GM23338 (cell line): Measurements from ENCODE around the gene AMPD2.

Source experiments
- CTCF ChIP-seq, 2 experiments: fragments of 200-600 bp in 1 of 2; sonication (generic) in 1 of 2; conservative IDR thresholded peaks; 2 replicates each; pipeline versions ENCODE4 v1.5.1 to v1.6.1; 2016 to 2017; ENCODE audit warnings: antibody characterized with exemption in 2 of 2, low read depth in 2 of 2, mild to moderate bottlenecking in 2 of 2, moderate library complexity in 1 of 2
- EZH2phosphoT487 ChIP-seq: fragments of 200-600 bp; sonication (generic); IDR thresholded peaks from one replicate; pipeline ENCODE4 v1.8.1; 2018; ENCODE audit warnings: antibody characterized with exemption; ENCODE audit not compliant: unreplicated experiment
- REST ChIP-seq: IDR thresholded peaks from one replicate; pipeline ENCODE4 v1.6.1; 2018; ENCODE audit warnings: antibody characterized with exemption; ENCODE audit not compliant: unreplicated experiment

- TF ChIP-seq REST (no peak), CTCF (conservative IDR thresholded peaks at IDR 0.05; ENCODE audit: low read depth in 2 of 2) (no peak), EZH2phosphoT487 (no peak)
Observed at GRCh38 chr1:109618661-109619575, 719 bp upstream of the AMPD2 start.
